Measurements from ENCODE around the gene OSBPL10.
"Not testable (repeated sequence)": the region's sequence is repeated elsewhere in the genome, so short reads cannot be mapped to it uniquely, and the experiment has no call there.

Gene OSBPL10

GRCh38 chr3:31695280-31696008 is 285.6 kb downstream of the OSBPL10 start:
- DNase-seq, result no peak

DNA sequence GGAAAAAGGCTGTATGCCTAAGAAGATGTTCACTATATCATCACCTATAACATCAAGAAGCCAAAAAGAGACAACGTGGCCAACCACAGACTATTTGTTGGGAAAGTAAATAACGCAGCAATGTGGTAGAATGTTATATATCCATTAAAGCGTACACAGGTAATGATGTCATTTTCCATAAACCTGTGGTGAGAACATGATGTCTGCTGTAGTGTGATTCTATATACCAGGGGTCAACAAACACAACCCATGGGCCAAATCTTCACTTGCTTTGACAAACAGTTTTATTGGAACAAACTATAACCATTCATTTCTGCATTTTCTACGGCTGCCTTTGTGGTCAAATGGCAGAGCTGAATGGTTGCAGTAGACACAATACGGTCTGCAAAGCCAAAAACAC is 287.7 kb downstream of the OSBPL10 start:
- DNase-seq, result no peak

GRCh38 chr3:31692751-31693150 is 288.3 kb downstream of the OSBPL10 start:
- DNase-seq, result no peak

DNA sequence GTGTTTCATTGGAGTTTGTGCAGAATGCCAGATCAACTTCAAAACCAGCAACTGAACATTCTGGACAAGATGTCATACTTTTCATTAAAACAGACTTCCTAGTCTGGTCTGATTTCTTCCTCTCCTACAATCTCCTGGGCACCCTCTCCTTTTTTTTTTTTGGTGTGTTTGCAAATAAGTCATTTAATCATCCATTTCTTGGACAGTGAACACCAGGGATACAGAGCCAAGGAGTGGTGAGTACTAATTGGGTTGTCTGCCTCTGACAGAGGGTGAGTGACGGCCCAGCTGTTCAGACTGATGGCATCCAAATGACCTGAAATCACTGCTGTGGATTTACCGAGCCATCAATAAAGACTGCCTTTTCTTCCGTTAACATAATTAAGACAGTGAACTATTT is 290.3 kb downstream of the OSBPL10 start:
- no peak for DNase-seq

- not testable (repeated sequence) for DNase-seq
Observed at GRCh38 chr3:31689523-31689922, 291.5 kb downstream of the OSBPL10 start.

DNA sequence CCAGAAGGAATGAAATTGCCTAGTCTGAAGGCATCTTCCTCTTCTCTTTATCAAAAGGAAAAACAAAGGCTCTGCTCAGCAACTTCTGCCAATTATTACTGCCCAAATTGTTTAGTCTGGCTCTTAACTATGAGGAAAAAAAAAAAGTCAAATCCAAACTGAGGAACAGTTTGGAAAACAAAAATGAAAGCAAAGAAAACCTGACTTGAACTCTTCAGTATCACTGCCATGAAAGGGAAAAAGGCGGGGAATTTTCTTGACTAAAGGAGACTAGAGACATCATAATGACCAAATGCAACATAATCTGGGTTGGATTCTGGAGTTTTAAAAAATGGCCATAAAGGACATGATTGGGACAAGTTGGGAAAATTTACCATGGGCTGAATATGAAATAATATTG is 292.1 kb downstream of the OSBPL10 start:
- no peak for DNase-seq

- no peak for DNase-seq
Observed at GRCh38 chr3:31687020-31687802, 293.9 kb downstream of the OSBPL10 start.

GRCh38 chr3:31680072-31680870 is 300.8 kb downstream of the OSBPL10 start:
- no peak for DNase-seq

GRCh38 chr3:31676556-31676955 is 304.5 kb downstream of the OSBPL10 start:
- DNase-seq, result no peak

DNA sequence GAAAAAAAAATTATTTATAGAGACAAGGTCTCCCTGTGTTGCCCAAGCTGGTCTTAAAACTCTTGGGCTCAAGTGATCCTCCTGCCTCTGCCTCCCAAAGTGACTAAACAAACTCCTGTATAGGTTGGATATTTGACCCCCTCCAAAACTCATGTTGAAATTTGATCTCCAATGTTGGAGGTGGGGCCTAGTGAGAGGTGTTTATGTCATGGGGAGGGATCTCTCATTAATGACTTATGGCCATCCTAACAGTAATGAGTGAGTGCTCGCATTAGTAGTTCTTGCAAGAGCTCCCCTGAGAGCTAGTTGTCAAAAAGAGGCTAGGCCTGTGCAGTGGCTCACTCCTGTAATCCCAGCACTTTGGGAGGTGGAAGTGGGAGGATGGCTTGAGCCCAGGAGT is 307.1 kb downstream of the OSBPL10 start:
- DNase-seq, result no peak

DNA sequence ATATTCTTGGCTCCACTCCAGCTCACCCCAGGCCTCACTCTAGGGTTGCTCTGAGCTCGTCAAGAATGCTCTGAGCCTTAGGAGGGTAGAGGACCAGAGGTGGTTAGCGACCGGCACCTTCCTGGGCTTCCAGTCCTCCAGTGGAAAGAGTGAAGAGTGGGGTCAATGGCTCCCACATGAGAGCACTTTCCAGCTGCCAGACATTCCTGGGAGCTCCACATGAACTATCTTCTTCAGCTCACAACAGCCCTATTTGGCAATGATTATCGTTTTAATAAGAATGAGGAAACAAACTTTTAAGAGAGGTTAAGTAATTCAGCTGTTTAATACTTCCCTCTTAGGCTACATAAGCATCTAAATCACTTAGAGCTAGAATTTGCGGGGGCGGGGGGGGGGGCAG is 309.1 kb downstream of the OSBPL10 start:
- no peak for DNase-seq

DNA sequence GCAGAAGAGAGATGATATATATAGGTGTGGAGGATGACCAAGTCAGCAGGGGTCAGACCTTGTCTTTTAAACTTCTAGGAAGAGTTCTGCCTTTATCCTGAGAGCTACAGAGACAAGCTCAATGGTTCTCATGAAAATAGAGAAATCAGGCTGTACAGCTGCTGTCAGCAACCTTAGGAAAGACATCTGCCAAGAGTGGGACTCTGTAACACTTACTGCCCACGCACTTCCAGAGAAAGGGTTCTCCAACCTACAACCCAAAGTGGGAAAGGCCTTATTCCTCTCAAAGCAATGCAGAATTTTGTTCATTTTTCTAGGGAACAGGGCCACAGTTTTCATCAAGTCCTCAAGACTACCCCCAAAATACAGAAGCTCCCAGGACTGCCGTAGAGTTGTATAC is 309.6 kb downstream of the OSBPL10 start:
- no peak for DNase-seq

DNA sequence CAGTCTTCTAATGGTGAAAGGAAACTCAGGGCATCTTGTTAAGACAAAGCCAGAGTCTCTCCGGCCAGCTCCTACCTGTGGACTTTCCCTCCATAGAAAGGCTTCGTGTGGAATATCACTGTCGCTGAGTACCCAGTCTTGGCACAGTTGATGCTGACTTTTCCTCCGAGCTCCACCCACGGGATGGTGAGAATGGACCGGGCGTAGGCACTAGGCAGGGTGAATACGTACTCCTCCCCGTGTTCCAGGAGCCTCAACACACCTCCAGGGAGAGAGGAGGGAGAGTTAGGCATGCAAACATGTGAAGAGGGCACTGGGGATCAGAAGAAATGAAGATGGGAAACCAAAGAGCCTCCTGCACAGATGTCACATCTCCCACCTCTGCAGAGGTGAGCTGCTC is 310.3 kb downstream of the OSBPL10 start:
- DNase-seq, result no peak

DNA sequence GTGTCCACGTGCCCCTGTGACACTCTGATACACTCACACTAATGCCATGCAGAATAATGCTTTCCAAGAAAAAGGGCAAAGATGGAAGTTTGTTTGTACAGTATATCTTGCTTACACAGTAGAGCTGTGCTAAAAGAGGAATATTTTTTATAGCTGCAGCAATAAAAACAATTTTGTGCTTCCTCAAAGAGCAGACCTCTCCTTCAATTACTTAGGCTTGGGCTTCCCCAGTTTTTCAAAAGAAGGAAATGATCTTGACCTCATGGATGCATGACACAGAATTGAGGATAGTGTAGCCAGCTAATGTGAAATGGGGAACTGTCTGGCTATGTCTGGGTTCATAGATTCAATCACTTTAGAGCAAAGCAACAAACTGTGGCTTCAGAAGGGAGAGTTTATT is 310.9 kb downstream of the OSBPL10 start:
- no peak for DNase-seq

- DNase-seq, result no peak
Observed at GRCh38 chr3:31668242-31668641, 312.8 kb downstream of the OSBPL10 start.

DNA sequence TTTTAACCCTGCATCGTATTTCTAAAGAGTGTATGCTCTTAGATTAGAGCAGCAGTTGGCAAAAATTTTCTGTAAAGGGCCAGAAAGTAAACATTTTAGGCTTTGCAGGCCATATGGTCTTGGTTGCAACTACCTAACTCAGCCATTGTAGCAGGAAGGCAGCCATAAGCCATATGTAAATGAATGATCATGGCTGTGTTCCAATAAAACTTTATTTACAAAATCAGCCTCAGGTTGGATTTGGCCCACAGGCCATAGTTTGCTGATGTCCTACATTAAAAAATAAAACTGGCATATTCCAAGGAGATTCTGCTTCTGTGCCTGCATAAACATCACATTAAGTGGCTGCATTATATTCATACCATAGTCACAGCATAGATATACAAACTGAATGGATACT is 313.5 kb downstream of the OSBPL10 start:
- DNase-seq, result no peak

- no peak for DNase-seq
Observed at GRCh38 chr3:31664031-31664430, 317.0 kb downstream of the OSBPL10 start.

DNA sequence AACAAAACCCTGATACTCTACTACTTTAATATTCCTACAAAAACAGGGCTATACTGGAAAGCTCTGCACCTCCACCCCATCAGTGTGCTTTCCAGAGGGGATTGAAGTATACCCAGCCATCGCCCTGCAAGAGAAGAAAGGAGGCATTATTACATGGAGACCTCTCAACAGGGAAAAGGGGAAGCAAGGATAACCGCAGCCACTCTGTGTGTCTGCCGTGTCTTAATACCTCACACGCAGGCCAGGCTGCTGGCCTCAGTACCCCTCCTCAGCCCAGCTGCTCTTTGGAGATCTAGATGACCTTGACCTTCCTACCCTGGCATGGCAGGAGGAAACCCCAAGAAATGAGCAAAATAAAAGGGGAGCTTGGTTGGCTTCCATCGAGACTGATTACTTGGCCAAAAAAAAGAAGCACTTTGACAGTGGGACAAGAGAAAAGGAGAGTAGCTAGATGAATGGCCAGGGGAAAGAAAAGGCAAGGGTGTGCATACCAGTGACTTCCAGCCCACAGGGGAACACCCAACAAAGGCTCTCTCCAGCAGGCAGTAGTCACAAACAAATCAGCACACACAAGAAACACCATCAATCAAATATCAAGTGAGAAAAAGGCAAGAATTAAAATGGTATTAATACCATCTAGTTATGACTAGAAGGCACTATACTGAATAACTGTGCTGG is 318.9 kb downstream of the OSBPL10 start:
- no peak for DNase-seq

- DNase-seq, result no peak
Observed at GRCh38 chr3:31661286-31661685, 319.8 kb downstream of the OSBPL10 start.

DNA sequence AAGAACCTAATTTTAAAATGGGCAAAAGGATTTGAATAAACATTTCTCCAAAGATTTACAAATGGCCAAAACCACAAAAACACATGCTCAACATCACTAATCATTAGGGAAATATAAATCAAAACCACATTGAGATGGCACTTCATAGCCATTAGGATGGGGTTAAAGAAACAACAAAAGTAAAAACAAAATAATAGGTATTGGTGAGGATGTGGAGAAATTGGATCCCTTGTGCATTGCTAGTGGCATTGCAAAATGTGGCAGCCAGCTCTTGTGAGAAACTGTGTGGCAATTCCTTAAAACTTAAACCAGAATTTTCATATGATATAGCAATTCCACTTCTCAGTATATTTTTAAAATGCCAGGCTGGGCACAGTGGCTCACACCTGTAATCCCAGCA is 321.8 kb downstream of the OSBPL10 start:
- no peak for DNase-seq

GRCh38 chr3:31654998-31655397 is 326.1 kb downstream of the OSBPL10 start:
- DNase-seq, result no peak

GRCh38 chr3:31653464-31653863 is 327.6 kb downstream of the OSBPL10 start:
- DNase-seq, result no peak

DNA sequence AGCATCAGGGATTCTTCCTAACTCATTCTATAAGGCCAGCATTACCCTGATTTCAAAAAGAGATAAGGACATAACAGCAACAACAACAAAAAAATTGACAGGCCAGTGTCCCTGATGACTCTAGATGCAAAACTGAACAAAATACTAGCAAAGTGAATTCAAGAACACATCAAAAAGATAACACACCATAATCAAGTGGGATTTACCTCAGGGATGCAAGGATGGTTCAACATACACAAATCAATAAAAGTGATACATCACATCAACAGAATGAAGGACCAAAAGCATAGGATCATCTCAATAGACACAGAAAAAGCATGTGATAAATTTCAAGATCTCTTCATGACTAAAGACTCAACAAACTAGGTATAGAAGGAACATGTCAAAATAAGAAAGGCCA is 328.8 kb downstream of the OSBPL10 start:
- DNase-seq, result no peak
